Kidney epithelial cell (primary cell): ENCODE data around the gene CNTNAP2. TPM values are rescaled to one million over a fixed set of nuclear protein-coding genes. Genes with fewer than 3 reads are reported as not detected.

Experiments
- DNase-seq: peaks from one replicate; pipeline ENCODE4 v3.0.0-alpha.2; 2010; ENCODE audit warnings: low read depth
- H3K27me3 ChIP-seq: 2 replicates; pipeline ENCODE4 v1.6.0; 2011; ENCODE audit warnings: low read length; ENCODE audit not compliant: control insufficient read depth, insufficient read depth
- H3K36me3 ChIP-seq: 2 replicates; pipeline ENCODE4 v1.5.1; 2011; ENCODE audit warnings: low read length; ENCODE audit not compliant: control insufficient read depth, insufficient read depth
- H3K4me3 ChIP-seq: 2 replicates; pipeline ENCODE4 v1.5.1; 2011; ENCODE audit warnings: low read depth, mild to moderate bottlenecking, control low read depth, low read length
- total RNA-seq: library from RNA; depleted of rRNA; stranded (reverse); fragments of >200 nt; gene quantifications from 2 replicates; pipeline ENCODE4 v1.2.3, GENCODE V29; 2015
- TF ChIP-seq, protein P1 (sequence below): IDR thresholded peaks from 2 replicates; pipeline ENCODE4 v1.5.1; 2011; ENCODE audit warnings: mild to moderate bottlenecking, moderate library complexity, low read length, control low read depth, inconsistent platforms; ENCODE audit not compliant: insufficient read depth, poor library complexity, severe bottlenecking

The CNTNAP2 gene
- total RNA-seq, 1 donor from 2014 or later: 14.0 TPM

DNA sequence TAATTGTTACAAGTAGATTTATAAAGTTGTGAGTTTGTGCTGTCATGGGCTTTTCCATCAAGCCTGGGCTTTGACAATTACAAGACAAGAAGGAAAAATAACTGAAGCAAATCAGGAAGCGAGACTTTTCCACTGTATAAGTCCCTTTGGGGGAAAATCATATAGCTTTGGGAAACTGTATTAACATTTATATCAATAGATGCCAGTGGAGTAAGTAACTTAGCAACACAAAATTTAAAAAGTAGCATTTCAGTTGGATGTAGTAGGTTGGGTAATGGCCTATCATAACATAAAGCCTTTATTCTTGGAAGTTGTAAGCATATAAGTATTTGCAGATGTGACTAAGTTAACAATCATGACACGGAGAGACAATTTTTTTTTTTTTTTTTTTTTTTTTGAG lies 931.1 kb downstream of the CNTNAP2 start:
- H3K27me3 ChIP-seq: no peaks in the 10 kb centered on the region
- H3K36me3 ChIP-seq: no peaks in the 10 kb centered on the region
- TF ChIP-seq, protein P1, sequence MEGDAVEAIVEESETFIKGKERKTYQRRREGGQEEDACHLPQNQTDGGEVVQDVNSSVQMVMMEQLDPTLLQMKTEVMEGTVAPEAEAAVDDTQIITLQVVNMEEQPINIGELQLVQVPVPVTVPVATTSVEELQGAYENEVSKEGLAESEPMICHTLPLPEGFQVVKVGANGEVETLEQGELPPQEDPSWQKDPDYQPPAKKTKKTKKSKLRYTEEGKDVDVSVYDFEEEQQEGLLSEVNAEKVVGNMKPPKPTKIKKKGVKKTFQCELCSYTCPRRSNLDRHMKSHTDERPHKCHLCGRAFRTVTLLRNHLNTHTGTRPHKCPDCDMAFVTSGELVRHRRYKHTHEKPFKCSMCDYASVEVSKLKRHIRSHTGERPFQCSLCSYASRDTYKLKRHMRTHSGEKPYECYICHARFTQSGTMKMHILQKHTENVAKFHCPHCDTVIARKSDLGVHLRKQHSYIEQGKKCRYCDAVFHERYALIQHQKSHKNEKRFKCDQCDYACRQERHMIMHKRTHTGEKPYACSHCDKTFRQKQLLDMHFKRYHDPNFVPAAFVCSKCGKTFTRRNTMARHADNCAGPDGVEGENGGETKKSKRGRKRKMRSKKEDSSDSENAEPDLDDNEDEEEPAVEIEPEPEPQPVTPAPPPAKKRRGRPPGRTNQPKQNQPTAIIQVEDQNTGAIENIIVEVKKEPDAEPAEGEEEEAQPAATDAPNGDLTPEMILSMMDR: no peak
- H3K4me3 ChIP-seq: no peak overlapping the region
- no peak for DNase-seq

DNA sequence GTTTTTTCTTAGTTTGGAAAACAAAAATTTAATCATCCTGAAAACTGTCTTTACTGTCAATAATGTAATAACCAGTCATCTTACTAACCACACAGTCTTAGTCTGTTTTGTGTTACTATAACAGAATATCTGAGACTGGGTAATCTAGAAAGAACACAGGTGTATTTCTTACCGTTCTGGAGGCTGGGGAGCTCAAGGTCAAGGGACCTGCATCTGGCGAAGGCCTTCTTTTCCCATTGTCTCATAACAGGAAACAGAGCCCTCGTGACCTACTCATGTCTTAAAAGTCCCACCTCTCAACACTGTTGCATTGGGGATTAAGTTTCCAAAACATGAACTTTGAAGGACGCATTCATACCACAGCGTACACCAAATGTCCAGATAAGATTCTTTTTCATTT lies 932.3 kb downstream of the CNTNAP2 start:
- H3K4me3 ChIP-seq: no peak overlapping the region
- TF ChIP-seq, protein P1: no peak
- no peak for DNase-seq
- H3K27me3 ChIP-seq: no peaks in the 10 kb centered on the region
- H3K36me3 ChIP-seq: no peaks in the 10 kb centered on the region

DNA sequence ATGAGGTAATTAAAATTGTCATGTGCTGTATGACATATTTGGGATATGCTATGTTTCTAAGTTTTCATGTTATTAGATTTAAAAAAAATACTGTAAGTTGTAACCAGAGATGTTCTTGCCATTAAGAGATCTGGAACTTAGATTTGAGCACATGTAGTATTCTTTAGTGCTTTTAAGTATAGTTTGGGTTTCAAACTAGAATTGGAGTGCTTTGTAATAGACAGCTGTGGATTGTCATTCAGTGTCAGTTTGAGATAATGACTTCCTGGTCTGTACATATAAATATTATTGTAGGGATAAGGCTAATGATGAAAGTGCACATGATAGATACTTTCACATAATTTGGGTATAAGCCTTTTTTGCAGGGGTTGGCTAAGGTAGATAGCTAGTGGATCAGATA lies 936.2 kb downstream of the CNTNAP2 start:
- DNase-seq: no peak
- TF ChIP-seq, protein P1: no peak
- no peak overlapping the region for H3K4me3 ChIP-seq
- H3K36me3 ChIP-seq: no peaks in the 10 kb centered on the region
- no peaks in the 10 kb centered on the region for H3K27me3 ChIP-seq

DNA sequence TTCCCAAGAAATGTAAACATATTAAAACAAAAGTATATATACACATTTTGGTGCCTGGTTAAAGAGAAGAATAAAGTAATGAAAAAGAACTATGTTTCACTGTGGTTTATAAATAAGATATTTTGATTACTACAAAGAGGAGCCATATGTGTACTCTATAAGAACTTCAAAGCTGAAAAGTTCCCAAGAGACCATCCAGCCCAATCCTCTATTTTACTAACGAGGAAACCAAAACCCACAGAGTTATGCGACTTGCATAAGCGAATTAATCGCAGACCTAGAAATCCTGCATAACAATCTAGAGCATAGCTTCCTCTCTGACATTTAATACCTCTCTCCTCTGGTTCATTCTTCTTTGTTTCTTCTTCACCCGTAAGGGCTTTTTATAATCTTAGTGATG lies 937.1 kb downstream of the CNTNAP2 start:
- Histone ChIP-seq H3K36me3 (no peaks in the 10 kb centered on the region), H3K4me3 (no peak overlapping the region), H3K27me3 (no peaks in the 10 kb centered on the region)
- DNase-seq: no peak
- TF ChIP-seq, protein P1: no peak

DNA sequence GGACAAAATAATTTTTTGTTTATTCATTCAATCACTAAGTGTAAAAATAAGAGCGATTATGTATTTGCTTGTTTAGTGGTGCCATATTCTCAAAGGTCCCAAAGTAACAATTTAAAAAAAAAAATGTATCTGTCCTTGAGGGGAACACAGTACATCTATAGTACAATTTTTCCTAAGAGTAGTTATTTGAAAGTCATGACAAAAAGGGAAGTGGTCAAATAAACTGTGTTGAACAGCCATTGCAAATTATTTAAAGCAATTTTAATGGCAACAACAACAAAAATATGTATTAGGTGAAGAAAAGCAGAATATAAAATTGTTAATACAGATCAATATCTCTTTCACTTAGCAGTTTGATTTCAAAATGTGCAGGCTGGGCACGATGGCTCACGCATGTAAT lies 943.5 kb downstream of the CNTNAP2 start:
- DNase-seq: no peak
- TF ChIP-seq, protein P1: no peak

DNA sequence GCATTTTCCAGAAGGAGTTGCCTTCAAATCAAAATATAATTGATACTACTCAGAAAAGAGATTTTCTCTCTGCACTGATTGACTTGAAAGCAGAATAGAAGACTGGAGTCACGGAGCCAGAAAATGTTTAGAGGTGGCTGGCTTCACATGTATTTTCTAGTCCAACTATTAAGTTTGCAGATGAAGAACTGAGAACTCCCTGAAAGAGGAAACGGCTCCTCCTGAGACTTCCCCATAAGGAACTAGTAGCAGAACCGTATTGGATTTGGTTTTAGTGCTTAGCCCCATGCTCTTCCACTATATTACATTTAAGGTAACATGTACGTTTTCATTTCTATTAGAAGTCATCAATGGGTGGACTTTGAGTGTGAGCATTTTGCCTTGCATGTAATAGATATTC lies 946.3 kb downstream of the CNTNAP2 start:
- H3K4me3 ChIP-seq: no peak overlapping the region
- no peaks in the 10 kb centered on the region for H3K27me3 ChIP-seq
- H3K36me3 ChIP-seq: no peaks in the 10 kb centered on the region
- TF ChIP-seq, protein P1: no peak
- DNase-seq: no peak

More for the DNA sequence above, 943.5 kb downstream of the CNTNAP2 start:
- Histone ChIP-seq H3K4me3 (no peak overlapping the region), H3K36me3 (no peaks in the 10 kb centered on the region), H3K27me3 (no peaks in the 10 kb centered on the region)
